ENCODE measurements around the gene MGAT1.
A peak's percentile ranks its signal among the peaks of the same experiment; 100 is the strongest.
"Not testable (repeated sequence)": the region's sequence is repeated elsewhere in the genome, so short reads cannot be mapped to it uniquely, and the experiment has no call there.

The MGAT1 gene

GRCh38 chr5:180804129-180804618, 1.6 kb upstream of the MGAT1 start:
- no peak for DNase-seq (ENCODE audit: low spot score)

GRCh38 chr5:180803181-180804128, 849 bp upstream of the MGAT1 start:
- no peak for DNase-seq (ENCODE audit: low spot score)

- peak; percentile 58 for DNase-seq (ENCODE audit: low spot score)
These were observed 846 bp downstream of the MGAT1 start for GRCh38 chr5:180801596-180802324.

GRCh38 chr5:180799902-180800801, 2.5 kb downstream of the MGAT1 start:
- DNase-seq (ENCODE audit: low spot score): no peak

GRCh38 chr5:180799194-180799593, 3.4 kb downstream of the MGAT1 start:
- DNase-seq (ENCODE audit: low spot score): peak; percentile 56

- no peak for DNase-seq (ENCODE audit: low spot score)
These were observed 4.4 kb downstream of the MGAT1 start for GRCh38 chr5:180798193-180798592.

GRCh38 chr5:180797256-180798192, 5.1 kb downstream of the MGAT1 start:
- DNase-seq (ENCODE audit: low spot score): no peak

- DNase-seq (ENCODE audit: low spot score): no peak
These were observed 6.8 kb downstream of the MGAT1 start for GRCh38 chr5:180795771-180796313.

GRCh38 chr5:180792965-180793287, 9.7 kb downstream of the MGAT1 start:
- no peak for DNase-seq (ENCODE audit: low spot score)

GRCh38 chr5:180792287-180792964, 10.2 kb downstream of the MGAT1 start:
- DNase-seq (ENCODE audit: low spot score): no peak

- no peak for DNase-seq (ENCODE audit: low spot score)
These were observed 10.9 kb downstream of the MGAT1 start for GRCh38 chr5:180791611-180792213.

GRCh38 chr5:180790524-180790923, 12.1 kb downstream of the MGAT1 start:
- no peak for DNase-seq (ENCODE audit: low spot score)

- DNase-seq (ENCODE audit: low spot score): no peak
These were observed 12.6 kb downstream of the MGAT1 start for GRCh38 chr5:180790020-180790419.

- DNase-seq (ENCODE audit: low spot score): not testable (repeated sequence)
These were observed 13.8 kb downstream of the MGAT1 start for GRCh38 chr5:180788651-180789410.

- no peak for DNase-seq (ENCODE audit: low spot score)
These were observed 14.7 kb downstream of the MGAT1 start for GRCh38 chr5:180787711-180788431.

GRCh38 chr5:180786531-180787398, 15.8 kb downstream of the MGAT1 start:
- no peak for DNase-seq (ENCODE audit: low spot score)

- DNase-seq (ENCODE audit: low spot score): no peak
These were observed 16.8 kb downstream of the MGAT1 start for GRCh38 chr5:180785794-180786221.

Measured in HuH-7.5 (cell line).